DOHH2 (cell line): ENCODE results near the gene ITK.

Experiments
- H3F3A ChIP-seq: fragments of 200-600 bp; sonication (generic), shearing (Covaris generic); 2 replicates; pipeline ENCODE4 v1.6.0; 2016; ENCODE audit warnings: antibody characterized with exemption, mild to moderate bottlenecking; ENCODE audit not compliant: control insufficient read depth, insufficient read depth
- H3K27ac ChIP-seq: fragments of 200-600 bp; sonication (generic); 2 replicates; pipeline ENCODE4 v1.5.1; 2014; ENCODE audit warnings: low read depth, mild to moderate bottlenecking, low read length, moderate library complexity
- H3K27me3 ChIP-seq: fragments of 200-600 bp; sonication (generic); 2 replicates; pipeline ENCODE4 v1.6.1; 2014; ENCODE audit warnings: mild to moderate bottlenecking, low read length, mixed read lengths; ENCODE audit not compliant: control insufficient read depth
- H3K36me3 ChIP-seq: fragments of 200-600 bp; sonication (generic); 2 replicates; pipeline ENCODE4 v1.6.1; 2014; ENCODE audit warnings: mild to moderate bottlenecking, low read length, moderate library complexity, mixed read lengths; ENCODE audit not compliant: control insufficient read depth
- H3K4me1 ChIP-seq: fragments of 200-600 bp; sonication (generic); 2 replicates; pipeline ENCODE4 v1.6.1; 2014; ENCODE audit warnings: mild to moderate bottlenecking, low read length, mixed read lengths; ENCODE audit not compliant: control insufficient read depth
- H3K4me2 ChIP-seq: fragments of 200-600 bp; sonication (generic); 2 replicates; pipeline ENCODE4 v1.6.0; 2014; ENCODE audit warnings: mild to moderate bottlenecking, low read length, moderate library complexity
- H3K4me3 ChIP-seq: fragments of 200-600 bp; sonication (generic); 2 replicates; pipeline ENCODE4 v1.5.1; 2014; ENCODE audit warnings: mild to moderate bottlenecking, low read length, mixed read lengths
- H3K79me2 ChIP-seq: fragments of 200-600 bp; sonication (generic); 2 replicates; pipeline ENCODE4 v1.6.1; 2014; ENCODE audit warnings: mild to moderate bottlenecking, low read length, mixed read lengths; ENCODE audit not compliant: control insufficient read depth
- H3K9me2 ChIP-seq: fragments of 200-600 bp; sonication (generic); replicated peaks from 2 replicates; pipeline ENCODE4 v1.6.1; 2014; ENCODE audit warnings: mild to moderate bottlenecking, low read length, mixed read lengths; ENCODE audit not compliant: control insufficient read depth
- H3K9me3 ChIP-seq: fragments of 200-600 bp; sonication (generic); 2 replicates; pipeline ENCODE4 v1.6.1; 2014; ENCODE audit warnings: antibody characterized with exemption, low read length, mixed read lengths; ENCODE audit not compliant: control insufficient read depth, insufficient read depth
- H4K20me1 ChIP-seq: fragments of 200-600 bp; sonication (generic); 2 replicates; pipeline ENCODE4 v1.6.0; 2014; ENCODE audit warnings: low read depth, mild to moderate bottlenecking, antibody characterized with exemption, low read length, moderate library complexity; ENCODE audit not compliant: control insufficient read depth, insufficient read depth
- CTCF ChIP-seq: fragments of 200-600 bp; sonication (generic); IDR thresholded peaks from one replicate; pipeline ENCODE4 v1.5.1; 2014; ENCODE audit warnings: antibody characterized with exemption, mild to moderate bottlenecking, low read depth, low read length; ENCODE audit not compliant: poor library complexity, severe bottlenecking
- EZH2phosphoT487 ChIP-seq: fragments of 200-600 bp; sonication (generic); IDR thresholded peaks from 2 replicates; pipeline ENCODE4 v1.6.1; 2017; ENCODE audit warnings: borderline replicate concordance, mild to moderate bottlenecking, antibody characterized with exemption, low read length, moderate library complexity, mixed read lengths

Gene ITK

GRCh38 chr5:157137691-157138090 lies 42.9 kb upstream of the ITK start:
- H3K4me3 ChIP-seq: no peak overlapping the region
- peaks cover 39% of the 10 kb centered on the region for H3K36me3 ChIP-seq
- no peaks in the 10 kb centered on the region for H3K27me3 ChIP-seq
- H3K79me2 ChIP-seq: peaks cover 57% of the 10 kb centered on the region
- H3K27ac ChIP-seq: no peak overlapping the region
- TF ChIP-seq CTCF: no peak
- no peak for TF ChIP-seq EZH2phosphoT487
- H3F3A ChIP-seq: peaks cover 14% of the 10 kb centered on the region; the same call in 1 of the 2 replicates
- H4K20me1 ChIP-seq: no peaks in the 10 kb centered on the region
- no peaks in the 10 kb centered on the region for H3K9me2 ChIP-seq
- H3K4me1 ChIP-seq: peaks cover 30% of the 10 kb centered on the region
- no peak overlapping the region for H3K4me2 ChIP-seq
- no peaks in the 10 kb centered on the region for H3K9me3 ChIP-seq

GRCh38 chr5:157142317-157143126 lies 38.1 kb upstream of the ITK start, which contains the start of gene MED7:
TSS of gene MED7 (minus strand) at chr5:157142865. CDS start at chr5:157139431, 3,434 bp downstream.
- peaks cover 5% of the 10 kb centered on the region; the same call in 1 of the 2 replicates for H3F3A ChIP-seq
- H3K9me3 ChIP-seq: no peaks in the 10 kb centered on the region
- H3K4me2 ChIP-seq: peak within 1 kb of the TSS; percentile 85
- no peaks in the 10 kb centered on the region for H3K9me2 ChIP-seq
- no peaks in the 10 kb centered on the region for H3K27me3 ChIP-seq
- peak within 1 kb of the TSS; percentile 68 for H3K27ac ChIP-seq
- H3K36me3 ChIP-seq: peaks cover 36% of the 10 kb centered on the region
- TF ChIP-seq CTCF: no peak
- no peak for TF ChIP-seq EZH2phosphoT487
- peaks cover 22% of the 10 kb centered on the region for H3K4me1 ChIP-seq
- no peaks in the 10 kb centered on the region for H4K20me1 ChIP-seq
- H3K4me3 ChIP-seq: peak within 1 kb of the TSS; percentile 91
- H3K79me2 ChIP-seq: peaks cover 51% of the 10 kb centered on the region

- H3K4me2 ChIP-seq: peak overlapping the region; percentile 85
- H3K36me3 ChIP-seq: peaks cover 28% of the 10 kb centered on the region
- H3K79me2 ChIP-seq: peaks cover 42% of the 10 kb centered on the region
- no peak for TF ChIP-seq EZH2phosphoT487
- TF ChIP-seq CTCF: no peak
- H3K4me3 ChIP-seq: peak overlapping the region; percentile 91
- no peaks in the 10 kb centered on the region for H3K9me2 ChIP-seq
- no peaks in the 10 kb centered on the region for H4K20me1 ChIP-seq
- no peaks in the 10 kb centered on the region for H3K9me3 ChIP-seq
- H3F3A ChIP-seq: peaks cover 5% of the 10 kb centered on the region; the same call in 1 of the 2 replicates
- H3K27ac ChIP-seq: peak overlapping the region; percentile 68
- H3K27me3 ChIP-seq: no peaks in the 10 kb centered on the region
- H3K4me1 ChIP-seq: peaks cover 22% of the 10 kb centered on the region
Observed at GRCh38 chr5:157143127-157143971, 37.3 kb upstream of the ITK start.
